IMR-90 (cell line): ENCODE data around the gene PDZD7. TPM values are rescaled to one million over a fixed set of nuclear protein-coding genes. Genes with fewer than 3 reads are reported as not detected.
A peak's percentile ranks its signal among the peaks of the same experiment; 100 is the strongest.

Source experiments
- ATAC-seq: fragments of 200-7000 bp; cut with Tn5 transposase; 2 replicates; pipeline ENCODE4 v1.9.1; 2020; ENCODE audit warnings: low read depth, mild to moderate bottlenecking, moderate library complexity
- BruUV-seq: library from RNA; stranded (reverse); fragments of 400-500 nt; replicated peaks from 2 replicates; lab custom pipeline; 2021; lab: Mats Ljungman, UMichigan
- CTCF ChIA-PET: fragments of 300-600 bp; formaldehyde crosslinking; extraction: SDS; loops from one replicate; lab custom pipeline; 2021; ENCODE audit warnings: antibody characterized with exemption; lab: Yijun Ruan, JAX
- POLR2A ChIA-PET: fragments of 300-600 bp; sonication (Branson Sonifier 250); formaldehyde crosslinking; loops from one replicate; lab custom pipeline; 2022; ENCODE audit warnings: antibody characterized with exemption; ENCODE audit not compliant: unreplicated experiment; lab: Charles Lee
- DNase-seq: peaks from one replicate; pipeline ENCODE4 v3.0.0; 2013
- H2AFZ ChIP-seq: replicated peaks from 2 replicates; pipeline ENCODE3; 2013; ENCODE audit warnings: low read length, mild to moderate bottlenecking; ENCODE audit not compliant: poor library complexity
- H2AK5ac ChIP-seq: 2 replicates; pipeline ENCODE4 v1.6.1; 2013; ENCODE audit warnings: low read depth, low read length, inconsistent platforms
- H2AK9ac ChIP-seq: replicated peaks from 2 replicates; pipeline ENCODE3; 2013; ENCODE audit warnings: mild to moderate bottlenecking, low read depth, low read length, moderate library complexity; ENCODE audit not compliant: poor library complexity
- H2BK120ac ChIP-seq: 2 replicates; pipeline ENCODE4 v1.6.1; 2013; ENCODE audit warnings: low read depth, low read length, inconsistent platforms
- H2BK15ac ChIP-seq: 3 replicates; pipeline ENCODE4 v1.6.1; 2013; ENCODE audit warnings: low read depth, low read length, inconsistent platforms
- H2BK20ac ChIP-seq: 2 replicates; pipeline ENCODE4 v1.6.1; 2013; ENCODE audit warnings: low read depth, mild to moderate bottlenecking, inconsistent platforms, low read length, moderate library complexity
- H2BK5ac ChIP-seq: 2 replicates; pipeline ENCODE4 v1.6.1; 2013; ENCODE audit warnings: mild to moderate bottlenecking, low read depth, low read length, inconsistent platforms; ENCODE audit not compliant: poor library complexity, severe bottlenecking
- H3K14ac ChIP-seq: replicated peaks from 2 replicates; pipeline ENCODE4 v1.6.1; 2013; ENCODE audit warnings: low read depth, low read length, inconsistent platforms
- H3K18ac ChIP-seq: 2 replicates; pipeline ENCODE4 v1.6.1; 2013; ENCODE audit warnings: low read depth, low read length, control low read depth
- H3K23ac ChIP-seq: 2 replicates; pipeline ENCODE4 v1.6.1; 2013; ENCODE audit warnings: low read depth, low read length, inconsistent platforms
- H3K27ac ChIP-seq: 2 replicates; pipeline ENCODE4 v1.5.1; 2013; ENCODE audit warnings: mild to moderate bottlenecking, control low read depth, low read length; ENCODE audit not compliant: insufficient read depth
- H3K27me3 ChIP-seq: 2 replicates; pipeline ENCODE4 v1.6.1; 2013; ENCODE audit warnings: low read length; ENCODE audit not compliant: control insufficient read depth, insufficient read depth
- H3K36me3 ChIP-seq: 2 replicates; pipeline ENCODE4 v1.6.1; 2013; ENCODE audit warnings: low read length, mixed read lengths; ENCODE audit not compliant: control insufficient read depth, insufficient read depth
- H3K4ac ChIP-seq: 2 replicates; pipeline ENCODE4 v1.6.1; 2013; ENCODE audit warnings: low read depth, low read length, inconsistent platforms
- H3K4me1 ChIP-seq: 2 replicates; pipeline ENCODE4 v1.6.1; 2013; ENCODE audit warnings: low read length, mixed read lengths; ENCODE audit not compliant: control insufficient read depth, insufficient read depth
- H3K4me2 ChIP-seq: 2 replicates; pipeline ENCODE4 v1.6.1; 2013; ENCODE audit warnings: low read depth, mild to moderate bottlenecking, control low read depth, low read length, moderate library complexity
- H3K4me3 ChIP-seq: 2 replicates; pipeline ENCODE4 v1.5.1; 2013; ENCODE audit warnings: low read depth, mild to moderate bottlenecking, control low read depth, low read length, moderate library complexity; ENCODE audit not compliant: insufficient read depth
- H3K56ac ChIP-seq: 2 replicates; pipeline ENCODE4 v1.6.1; 2013; ENCODE audit warnings: low read length, inconsistent platforms; ENCODE audit not compliant: insufficient read depth; ENCODE audit errors: extremely low read depth
- H3K79me1 ChIP-seq, 2 experiments: 2 replicates each; pipeline ENCODE4 v1.6.1; 2013; ENCODE audit warnings: low read length in 2 of 2, inconsistent platforms in 1 of 2, low read depth in 1 of 2
- H3K9ac ChIP-seq: 2 replicates; pipeline ENCODE4 v1.6.1; 2013; ENCODE audit warnings: low read depth, low read length, control low read depth
- H3K9me1 ChIP-seq: 2 replicates; pipeline ENCODE4 v1.6.1; 2013; ENCODE audit warnings: low read length, inconsistent platforms; ENCODE audit not compliant: insufficient read depth
- H3K9me3 ChIP-seq: 2 replicates; pipeline ENCODE4 v1.6.1; 2013; ENCODE audit warnings: low read length; ENCODE audit not compliant: control insufficient read depth, insufficient read depth
- H4K20me1 ChIP-seq: 2 replicates; pipeline ENCODE4 v1.6.1; 2013; ENCODE audit warnings: low read length, inconsistent platforms; ENCODE audit not compliant: insufficient read depth
- H4K5ac ChIP-seq: 2 replicates; pipeline ENCODE4 v1.6.1; 2013; ENCODE audit warnings: mild to moderate bottlenecking, low read depth, low read length, control low read depth
- H4K8ac ChIP-seq, 2 experiments: 2 replicates each; pipeline ENCODE4 v1.6.1; 2013; ENCODE audit warnings: low read depth in 2 of 2, low read length in 2 of 2, control low read depth in 1 of 2, inconsistent platforms in 1 of 2
- H4K91ac ChIP-seq: 2 replicates; pipeline ENCODE4 v1.6.1; 2013; ENCODE audit warnings: low read depth, low read length, inconsistent platforms; ENCODE audit not compliant: insufficient read depth
- CEBPB ChIP-seq: IDR thresholded peaks from 2 replicates; pipeline ENCODE4 v1.6.1; 2012; ENCODE audit warnings: low read depth, low read length, improper control_type of control experiment
- CHD1 ChIP-seq: IDR thresholded peaks from 2 replicates; pipeline ENCODE4 v1.6.1; 2012; ENCODE audit warnings: low read depth, low read length, improper control_type of control experiment
- ELK1 ChIP-seq: fragments of 150-350 bp; IDR thresholded peaks from 2 replicates; pipeline ENCODE4 v1.6.1; 2016; ENCODE audit warnings: low read depth, mild to moderate bottlenecking, low read length, moderate library complexity, borderline replicate concordance
- FOS ChIP-seq: fragments of 150-350 bp; IDR thresholded peaks from 2 replicates; pipeline ENCODE4 v1.6.1; 2016; ENCODE audit warnings: low read depth, low read length
- MAFK ChIP-seq: IDR thresholded peaks from 2 replicates; pipeline ENCODE4 v1.6.1; 2012; ENCODE audit warnings: low read depth, low read length, improper control_type of control experiment
- MAZ ChIP-seq: IDR thresholded peaks from 2 replicates; pipeline ENCODE4 v1.6.1; 2012; ENCODE audit warnings: low read depth, mild to moderate bottlenecking, low read length, improper control_type of control experiment, moderate library complexity, borderline replicate concordance
- NFE2L2 ChIP-seq: fragments of 150-350 bp; IDR thresholded peaks from 2 replicates; pipeline ENCODE4 v1.6.1; 2016; ENCODE audit warnings: low read depth, mild to moderate bottlenecking, low read length
- POLR2A ChIP-seq: IDR thresholded peaks from 2 replicates; pipeline ENCODE4 v1.6.1; 2012; ENCODE audit warnings: mild to moderate bottlenecking, low read depth, low read length
- RAD21 ChIP-seq: IDR thresholded peaks from 2 replicates; pipeline ENCODE4 v1.6.1; 2012; ENCODE audit warnings: low read length, improper control_type of control experiment
- RCOR1 ChIP-seq: IDR thresholded peaks from 2 replicates; pipeline ENCODE4 v1.6.1; 2012; ENCODE audit warnings: mild to moderate bottlenecking, low read length, improper control_type of control experiment; ENCODE audit not compliant: insufficient replicate concordance
- RFX5 ChIP-seq: IDR thresholded peaks from 2 replicates; pipeline ENCODE4 v1.8.0; 2012; ENCODE audit warnings: low read depth, mild to moderate bottlenecking, low read length, moderate library complexity
- SMC3 ChIP-seq: fragments of 150-350 bp; IDR thresholded peaks from 2 replicates; pipeline ENCODE4 v1.6.1; 2016; ENCODE audit warnings: low read depth, mild to moderate bottlenecking, antibody characterized with exemption, low read length, moderate library complexity
- USF2 ChIP-seq: fragments of 150-350 bp; IDR thresholded peaks from 2 replicates; pipeline ENCODE4 v1.6.1; 2017; ENCODE audit warnings: mild to moderate bottlenecking, antibody characterized with exemption, low read length, low read depth
- WGBS, 2 experiments: methylation state at CpG; one replicate each; pipeline versions ENCODE4 v1.1.5 to v1.1.7; 2013; ENCODE audit warnings: missing lambda C conversion rate in 2 of 2; ENCODE audit not compliant: insufficient read length in 1 of 2; ENCODE audit errors: extremely low coverage in 2 of 2; 5-methylcytosine and 5-hydroxymethylcytosine counted together
- dilution Hi-C: fragments of 300-500 bp; cut with HindIII; formaldehyde crosslinking; loops from one replicate; pipeline ENCODE4 v1.14.3; 2018; ENCODE audit warnings: low sequenced_read_pairs; ENCODE audit not compliant: unreplicated experiment
- in situ Hi-C: fragments of 300-500 bp; cut with MboI; formaldehyde crosslinking; loops from 3 replicates; pipeline ENCODE4 v1.14.3; 2019; ENCODE audit warnings: low sequenced_read_pairs, inconsistent platforms, mixed read lengths
- intact Hi-C: fragments of 100-400 bp; cut with micrococcal nuclease; formaldehyde crosslinking; loops from 2 replicates; pipeline ENCODE4 v1.10.0; 2022
- polyA plus RNA-seq, 3 experiments: library from polyadenylated mRNA; depleted of rRNA; stranded (reverse); fragments of >200 nt; gene quantifications; 2 replicates each; pipeline ENCODE4 v1.2.3, GENCODE V29; 2012; ENCODE audit warnings: low replicate concordance in 1 of 3
- total RNA-seq: library from RNA; depleted of rRNA; stranded (reverse); fragments of >200 nt; gene quantifications from 2 replicates; pipeline ENCODE4 v1.2.3, GENCODE V29; 2012
- TF ChIP-seq, protein P1 (sequence below): conservative IDR thresholded peaks from 2 replicates; pipeline ENCODE4 v1.5.1; 2012; ENCODE audit warnings: mild to moderate bottlenecking, low read depth, low read length, improper control_type of control experiment

The PDZD7 gene
- total and polyA plus RNA-seq, 2 of the 4 experiments (the other 2 are of a cell fraction), result 0.90 to 1.5 TPM

DNA sequence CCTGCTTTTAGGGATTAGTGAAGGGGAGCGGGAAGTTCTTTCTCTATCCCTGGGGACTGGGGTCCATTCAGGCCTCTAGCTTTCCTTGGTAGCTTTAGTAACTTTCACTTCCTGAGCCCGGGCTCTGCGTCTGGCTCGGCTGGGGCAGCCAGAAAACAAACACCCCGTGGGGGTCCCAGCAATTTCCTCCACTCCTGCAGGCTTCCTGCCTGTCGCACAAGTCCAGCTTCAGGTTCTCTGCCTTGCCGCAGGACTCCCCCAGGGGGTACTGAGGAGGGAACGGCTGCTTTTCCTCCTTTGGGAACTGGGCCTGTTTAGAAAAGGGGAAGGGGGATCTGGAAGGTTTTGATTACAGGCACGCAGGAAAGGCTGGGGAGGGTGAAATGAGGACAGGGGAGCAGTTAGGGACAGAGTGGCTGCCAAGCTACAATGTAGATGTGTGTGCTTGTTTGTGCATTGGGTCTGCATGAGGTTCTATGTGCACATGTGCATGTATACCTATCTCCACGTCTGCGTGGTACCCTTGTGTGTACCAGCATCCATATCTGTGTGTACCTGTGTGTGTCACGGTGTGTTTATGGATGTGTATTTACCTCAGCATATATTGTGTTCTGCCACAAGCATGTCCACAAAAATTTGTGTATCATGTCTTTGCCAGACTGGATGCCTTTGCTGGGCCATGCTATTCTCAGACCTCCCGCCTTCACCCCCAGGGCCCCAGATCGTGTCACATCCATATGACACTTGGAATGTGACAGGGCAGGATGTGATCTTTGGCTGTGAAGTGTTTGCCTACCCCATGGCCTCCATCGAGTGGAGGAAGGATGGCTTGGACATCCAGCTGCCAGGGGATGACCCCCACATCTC is 32.9 kb upstream of the PDZD7 start:
- H4K5ac ChIP-seq, result no peak overlapping the region
- peak overlapping the region; percentile 37 for H2AK5ac ChIP-seq
- no peak overlapping the region for H3K18ac ChIP-seq
- H2BK5ac ChIP-seq, result no peak overlapping the region
- intact Hi-C loops, result no loop called here
- POLR2A ChIA-PET, result interaction anchor here (1.0 kb wide), 1 partner anchor 21 kb away, joined by 4 read pairs; no protein-coding TSS in a partner anchor
- no peak overlapping the region for H2BK20ac ChIP-seq
- H3K4me1 ChIP-seq, result peaks cover 22% of the 10 kb centered on the region
- H2AFZ ChIP-seq, result no peak overlapping the region
- H3K9ac ChIP-seq, result peak overlapping the region; percentile 15; the same call in 1 of the 2 replicates
- no peak overlapping the region for H2BK15ac ChIP-seq
- H3K56ac ChIP-seq, result no peak overlapping the region
- dilution Hi-C loops, result no loop called here
- H3K9me1 ChIP-seq, result peaks cover 8% of the 10 kb centered on the region
- H3K14ac ChIP-seq, result no peak overlapping the region
- H2BK120ac ChIP-seq, result no peak overlapping the region
- no TSS peak for BruUV-seq
- CTCF ChIA-PET, result no interaction called here
- H2AK9ac ChIP-seq, result peak overlapping the region; percentile 19
- peak overlapping the region; percentile 97; the same call in 1 of the 2 replicates for H3K4me2 ChIP-seq
- no peaks in the 10 kb centered on the region for H3K9me3 ChIP-seq
- H3K4me3 ChIP-seq, result no peak overlapping the region
- ATAC-seq (no peak), DNase-seq (no peak)
- 47% methylated on average over 5 of the region's 15 CpGs; no CpG with 5 or more reads in 1 of the 2 experiments for WGBS, 2 experiments
- peaks cover 0 to 36% of the 10 kb centered on the region in 2 experiments; a peak in 3 of 4 replicates for H3K79me1 ChIP-seq
- H3K27me3 ChIP-seq, result no peaks in the 10 kb centered on the region
- no peak overlapping the region for H3K27ac ChIP-seq
- no peak overlapping the region for H4K91ac ChIP-seq
- H4K8ac ChIP-seq, result peak overlapping the region in 1 of 2 experiments; percentile 28; a peak in 1 of 4 replicates
- peak overlapping the region; percentile 30; the same call in 1 of the 2 replicates for H3K4ac ChIP-seq
- H3K23ac ChIP-seq, result peak overlapping the region; percentile 92
- no peaks in the 10 kb centered on the region; the same call in none of the 2 replicates for H4K20me1 ChIP-seq
- in situ Hi-C loops, result no loop called here
- no peaks in the 10 kb centered on the region for H3K36me3 ChIP-seq
- TF ChIP-seq MAFK, result no peak
- TF ChIP-seq RCOR1, result no peak
- TF ChIP-seq, protein P1, sequence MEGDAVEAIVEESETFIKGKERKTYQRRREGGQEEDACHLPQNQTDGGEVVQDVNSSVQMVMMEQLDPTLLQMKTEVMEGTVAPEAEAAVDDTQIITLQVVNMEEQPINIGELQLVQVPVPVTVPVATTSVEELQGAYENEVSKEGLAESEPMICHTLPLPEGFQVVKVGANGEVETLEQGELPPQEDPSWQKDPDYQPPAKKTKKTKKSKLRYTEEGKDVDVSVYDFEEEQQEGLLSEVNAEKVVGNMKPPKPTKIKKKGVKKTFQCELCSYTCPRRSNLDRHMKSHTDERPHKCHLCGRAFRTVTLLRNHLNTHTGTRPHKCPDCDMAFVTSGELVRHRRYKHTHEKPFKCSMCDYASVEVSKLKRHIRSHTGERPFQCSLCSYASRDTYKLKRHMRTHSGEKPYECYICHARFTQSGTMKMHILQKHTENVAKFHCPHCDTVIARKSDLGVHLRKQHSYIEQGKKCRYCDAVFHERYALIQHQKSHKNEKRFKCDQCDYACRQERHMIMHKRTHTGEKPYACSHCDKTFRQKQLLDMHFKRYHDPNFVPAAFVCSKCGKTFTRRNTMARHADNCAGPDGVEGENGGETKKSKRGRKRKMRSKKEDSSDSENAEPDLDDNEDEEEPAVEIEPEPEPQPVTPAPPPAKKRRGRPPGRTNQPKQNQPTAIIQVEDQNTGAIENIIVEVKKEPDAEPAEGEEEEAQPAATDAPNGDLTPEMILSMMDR, result no peak
- no peak for TF ChIP-seq RFX5
- no peak for TF ChIP-seq NFE2L2
- no peak for TF ChIP-seq USF2
- no peak for TF ChIP-seq CEBPB
- TF ChIP-seq FOS, result no peak
- TF ChIP-seq MAZ, result no peak
- no peak for TF ChIP-seq RAD21
- no peak for TF ChIP-seq CHD1
- no peak for TF ChIP-seq POLR2A
- no peak for TF ChIP-seq ELK1
- TF ChIP-seq SMC3, result no peak
